Measurements from ENCODE around the gene ATP4A. TPM values are rescaled to one million over a fixed set of nuclear protein-coding genes. Genes with fewer than 3 reads are reported as not detected.

The ATP4A gene
- total and polyA plus RNA-seq, 8 donors = not detected

DNA sequence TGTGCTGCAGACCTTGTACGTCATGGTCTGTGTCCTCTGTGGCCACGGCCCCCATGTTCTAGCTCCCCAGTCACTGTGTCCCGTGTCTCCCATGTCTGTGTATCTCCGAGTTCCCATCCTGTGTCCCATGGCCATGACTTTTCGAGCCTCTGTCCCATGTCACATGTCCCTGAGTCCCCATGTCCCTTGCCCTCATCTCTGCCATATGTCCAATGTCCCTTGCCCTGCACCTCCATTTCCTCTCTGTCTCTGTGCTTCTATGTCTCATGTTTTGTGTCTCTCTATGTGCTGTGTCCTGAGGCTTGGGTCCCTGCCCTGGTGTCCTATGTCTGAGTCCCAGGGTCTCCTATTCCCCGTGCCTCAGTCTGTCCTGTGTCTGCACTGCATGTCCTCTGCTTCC, 2.0 kb downstream of the ATP4A start:
- Histone ChIP-seq H3K4me3 (no peak overlapping the region), H3K27me3 (peaks cover 13 to 86% of the 10 kb centered on the region in 2 donors), H3K9me3 (no peaks in the 10 kb centered on the region), H3K27ac (no peak overlapping the region), H3K36me3 (no peaks in the 10 kb centered on the region), H3K4me1 (peaks cover 0 to 8% of the 10 kb centered on the region in 2 donors)
- intact Hi-C loops (cut with DNase I) = no loop called here
- ATAC-seq = no peak
- DNase-seq = no peak
- TF ChIP-seq, protein P1, sequence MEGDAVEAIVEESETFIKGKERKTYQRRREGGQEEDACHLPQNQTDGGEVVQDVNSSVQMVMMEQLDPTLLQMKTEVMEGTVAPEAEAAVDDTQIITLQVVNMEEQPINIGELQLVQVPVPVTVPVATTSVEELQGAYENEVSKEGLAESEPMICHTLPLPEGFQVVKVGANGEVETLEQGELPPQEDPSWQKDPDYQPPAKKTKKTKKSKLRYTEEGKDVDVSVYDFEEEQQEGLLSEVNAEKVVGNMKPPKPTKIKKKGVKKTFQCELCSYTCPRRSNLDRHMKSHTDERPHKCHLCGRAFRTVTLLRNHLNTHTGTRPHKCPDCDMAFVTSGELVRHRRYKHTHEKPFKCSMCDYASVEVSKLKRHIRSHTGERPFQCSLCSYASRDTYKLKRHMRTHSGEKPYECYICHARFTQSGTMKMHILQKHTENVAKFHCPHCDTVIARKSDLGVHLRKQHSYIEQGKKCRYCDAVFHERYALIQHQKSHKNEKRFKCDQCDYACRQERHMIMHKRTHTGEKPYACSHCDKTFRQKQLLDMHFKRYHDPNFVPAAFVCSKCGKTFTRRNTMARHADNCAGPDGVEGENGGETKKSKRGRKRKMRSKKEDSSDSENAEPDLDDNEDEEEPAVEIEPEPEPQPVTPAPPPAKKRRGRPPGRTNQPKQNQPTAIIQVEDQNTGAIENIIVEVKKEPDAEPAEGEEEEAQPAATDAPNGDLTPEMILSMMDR (IDR thresholded peaks at IDR 0.05) = no peak

GRCh38 chr19:35560677-35561076, 2.8 kb downstream of the ATP4A start:
- Histone ChIP-seq H3K9me3 (no peaks in the 10 kb centered on the region), H3K4me1 (peaks cover 0 to 8% of the 10 kb centered on the region in 2 donors), H3K27ac (no peak overlapping the region), H3K4me3 (no peak overlapping the region), H3K36me3 (no peaks in the 10 kb centered on the region), H3K27me3 (peaks cover 13 to 91% of the 10 kb centered on the region in 2 donors)
- DNase-seq (no peak), ATAC-seq (no peak)
- TF ChIP-seq, protein P1 (IDR thresholded peaks at IDR 0.05) = no peak
- intact Hi-C loops (cut with DNase I) = no loop called here

DNA sequence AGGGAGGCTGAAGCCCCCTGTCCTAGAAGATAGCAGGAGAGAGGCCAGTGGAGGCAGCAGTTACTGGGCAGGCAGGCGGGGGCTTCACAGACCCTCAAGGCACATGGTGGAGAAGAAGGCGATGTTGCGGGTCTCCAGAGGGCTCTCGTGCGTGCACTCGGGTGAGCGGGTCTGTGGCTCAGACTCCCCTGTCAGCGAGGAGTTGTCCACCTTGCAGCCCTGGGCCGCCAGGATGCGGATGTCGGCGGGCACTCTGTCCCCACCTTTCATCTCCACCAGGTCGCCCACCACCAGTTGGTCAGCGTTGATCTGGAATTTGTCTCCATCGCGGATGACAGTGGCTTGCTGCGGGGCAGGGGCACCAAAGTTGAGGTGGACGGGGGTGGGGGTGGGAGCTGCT, 3.2 kb downstream of the ATP4A start:
- Histone ChIP-seq H3K36me3 (no peaks in the 10 kb centered on the region), H3K9me3 (no peaks in the 10 kb centered on the region), H3K27me3 (peaks cover 13 to 91% of the 10 kb centered on the region in 2 donors), H3K27ac (no peak overlapping the region), H3K4me3 (no peak overlapping the region), H3K4me1 (peaks cover 0 to 8% of the 10 kb centered on the region in 2 donors)
- DNase-seq (no peak), ATAC-seq (no peak)
- TF ChIP-seq, protein P1 (IDR thresholded peaks at IDR 0.05) = no peak
- intact Hi-C loops (cut with DNase I) = no loop called here

DNA sequence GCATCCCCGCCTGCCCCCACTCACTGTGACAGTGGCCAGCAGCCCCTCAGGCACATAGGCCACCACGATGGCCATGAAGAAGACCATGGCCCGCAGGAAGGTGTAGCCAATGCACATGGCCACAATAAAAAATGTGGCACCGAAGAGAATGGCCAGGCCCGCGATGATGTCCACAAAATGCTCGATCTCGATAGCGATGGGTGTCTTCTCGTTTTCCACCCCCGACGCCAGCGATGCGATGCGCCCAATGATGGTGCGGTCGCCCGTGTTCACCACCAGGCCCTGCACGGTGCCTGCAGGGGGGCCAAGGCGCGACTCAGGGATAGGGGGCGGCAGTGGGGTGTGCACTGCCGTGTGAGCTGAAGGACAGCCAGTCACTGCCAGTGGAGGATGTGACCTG, 3.7 kb downstream of the ATP4A start:
- no peak overlapping the region for H3K4me3 ChIP-seq
- TF ChIP-seq, protein P1 (IDR thresholded peaks at IDR 0.05) = no peak
- H3K9me3 ChIP-seq = no peaks in the 10 kb centered on the region
- ATAC-seq (no peak), DNase-seq (no peak)
- no peaks in the 10 kb centered on the region for H3K36me3 ChIP-seq
- intact Hi-C loops (cut with DNase I) = no loop called here
- no peak overlapping the region for H3K27ac ChIP-seq
- peaks cover 0 to 8% of the 10 kb centered on the region in 2 donors for H3K4me1 ChIP-seq
- peaks cover 13 to 90% of the 10 kb centered on the region in 2 donors for H3K27me3 ChIP-seq

DNA sequence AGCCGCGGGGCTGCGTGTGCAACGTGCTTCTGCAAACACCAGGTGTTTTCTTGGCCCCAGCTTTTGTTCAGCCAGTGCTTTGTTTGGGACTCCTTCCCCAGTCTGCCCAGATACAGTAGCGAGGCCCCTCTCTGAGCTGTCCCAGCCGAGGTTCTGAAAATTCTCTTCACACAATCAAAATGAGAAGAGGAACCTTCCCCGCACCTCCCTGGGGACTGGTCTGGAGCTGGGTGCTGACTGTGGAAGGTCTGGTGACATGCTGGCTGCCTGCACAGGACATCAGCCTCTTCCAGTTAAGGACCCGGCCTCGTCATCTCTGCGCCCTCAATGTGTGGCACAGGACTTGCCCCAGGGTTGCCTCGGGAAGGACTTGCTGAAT, 4.2 kb downstream of the ATP4A start:
- no peak overlapping the region for H3K4me3 ChIP-seq
- intact Hi-C loops (cut with DNase I) = no loop called here

More for the DNA sequence above, 4.2 kb downstream of the ATP4A start:
- no peaks in the 10 kb centered on the region for H3K36me3 ChIP-seq
- H3K27ac ChIP-seq = no peak overlapping the region
- no peaks in the 10 kb centered on the region for H3K9me3 ChIP-seq
- H3K27me3 ChIP-seq = peaks cover 13 to 85% of the 10 kb centered on the region in 2 donors
- TF ChIP-seq, protein P1 (IDR thresholded peaks at IDR 0.05) = no peak
- H3K4me1 ChIP-seq = peaks cover 0 to 8% of the 10 kb centered on the region in 2 donors
- ATAC-seq (no peak), DNase-seq (no peak)

Measured in left lung (tissue), 10 donors.